Right atrium auricular region (tissue), 2 donors: ENCODE measurements around the gene ARL6IP6. TPM values are rescaled to one million over a fixed set of nuclear protein-coding genes. Genes with fewer than 3 reads are reported as not detected.
A peak's percentile ranks its signal among the peaks of the same experiment; 100 is the strongest.

ENCODE experiments used
- DNase-seq: peaks from one replicate; pipeline ENCODE4 v3.0.0-alpha.2; 2019; ENCODE audit warnings: low spot score
- H3K27ac ChIP-seq, 2 donors: fragments of 200-600 bp; sonication (generic); 1 replicate in 1 of 2; 2 replicates in 1 of 2; pipeline ENCODE4 v1.5.1; 2016 to 2019
- H3K27me3 ChIP-seq, 2 donors: fragments of 200-600 bp; sonication (generic); one replicate each; pipeline versions ENCODE4 v1.5.1 to v1.6.0; 2017 to 2019
- H3K36me3 ChIP-seq: fragments of 200-600 bp; sonication (generic); one replicate; pipeline ENCODE4 v1.5.1; 2016
- H3K4me1 ChIP-seq, 2 donors: fragments of 200-600 bp; sonication (generic); one replicate each; pipeline versions ENCODE4 v1.5.1 to v1.6.0; 2017 to 2019
- H3K4me3 ChIP-seq, 2 donors: fragments of 200-600 bp; sonication (generic); 1 replicate in 1 of 2; 2 replicates in 1 of 2; pipeline ENCODE4 v1.5.1; 2017 to 2019; ENCODE audit warnings: mild to moderate bottlenecking in 1 of 2, moderate library complexity in 1 of 2
- H3K9me3 ChIP-seq, 2 donors: fragments of 200-600 bp; sonication (generic); one replicate each; pipeline ENCODE4 v1.5.1; 2019
- CTCF ChIP-seq, 2 donors: fragments of 200-600 bp; sonication (generic); IDR thresholded peaks; one replicate each; pipeline ENCODE4 v1.5.1; 2019; ENCODE audit warnings: antibody characterized with exemption in 2 of 2
- total RNA-seq, 2 donors: library from RNA; depleted of rRNA; stranded (reverse); fragments of >200 nt; gene quantifications; one replicate each; pipeline ENCODE4 v1.1.0, GENCODE V29; 2016

ARL6IP6 gene
- 10 to 100 TPM in 1 of 2 donors, 1 to 10 TPM in 1; 7.5 to 10.0 TPM for total RNA-seq

GRCh38 chr2:152718076-152718908 is at the start of gene ARL6IP6:
Gene ARL6IP6 (plus strand): TSS chr2:152718620. CDS start chr2:152718625, 5 bp downstream.
- peaks cover 8% of the 10 kb centered on the region for H3K36me3 ChIP-seq
- no peak for TF ChIP-seq CTCF (IDR thresholded peaks at IDR 0.05)
- H3K4me3 ChIP-seq, result peak within 1 kb of the TSS; percentile 91 to 94
- H3K27me3 ChIP-seq, result no peaks in the 10 kb centered on the region
- peaks cover 0 to 44% of the 10 kb centered on the region in 2 donors for H3K4me1 ChIP-seq
- no peaks in the 10 kb centered on the region for H3K9me3 ChIP-seq
- peak within 1 kb of the TSS; percentile 98 for H3K27ac ChIP-seq
- DNase-seq, result peak; percentile 93

GRCh38 chr2:152674334-152674733 is 44.1 kb upstream of the ARL6IP6 start:
- no peak overlapping the region for H3K4me3 ChIP-seq
- TF ChIP-seq CTCF (IDR thresholded peaks at IDR 0.05), result no peak
- H3K27ac ChIP-seq, result no peak overlapping the region
- H3K9me3 ChIP-seq, result no peaks in the 10 kb centered on the region
- no peaks in the 10 kb centered on the region for H3K4me1 ChIP-seq
- no peaks in the 10 kb centered on the region for H3K27me3 ChIP-seq
- H3K36me3 ChIP-seq, result peaks cover 61% of the 10 kb centered on the region
- no peak for DNase-seq

GRCh38 chr2:152676461-152676860 is 42.0 kb upstream of the ARL6IP6 start:
- H3K36me3 ChIP-seq, result peaks cover 59% of the 10 kb centered on the region
- H3K27ac ChIP-seq, result no peak overlapping the region
- no peak for DNase-seq
- H3K4me1 ChIP-seq, result no peaks in the 10 kb centered on the region
- no peak overlapping the region for H3K4me3 ChIP-seq
- no peaks in the 10 kb centered on the region for H3K9me3 ChIP-seq
- no peaks in the 10 kb centered on the region for H3K27me3 ChIP-seq
- TF ChIP-seq CTCF (IDR thresholded peaks at IDR 0.05), result no peak

GRCh38 chr2:152678808-152679207 is 39.6 kb upstream of the ARL6IP6 start:
- Histone ChIP-seq H3K4me1 (no peaks in the 10 kb centered on the region), H3K4me3 (no peak overlapping the region), H3K9me3 (no peaks in the 10 kb centered on the region), H3K27ac (no peak overlapping the region), H3K27me3 (no peaks in the 10 kb centered on the region), H3K36me3 (peaks cover 42% of the 10 kb centered on the region)
- TF ChIP-seq CTCF (IDR thresholded peaks at IDR 0.05), result no peak
- no peak for DNase-seq

GRCh38 chr2:152682663-152683062 is 35.8 kb upstream of the ARL6IP6 start:
- peaks cover 26% of the 10 kb centered on the region for H3K36me3 ChIP-seq
- H3K9me3 ChIP-seq, result no peaks in the 10 kb centered on the region
- no peak for TF ChIP-seq CTCF (IDR thresholded peaks at IDR 0.05)
- H3K27me3 ChIP-seq, result no peaks in the 10 kb centered on the region
- H3K27ac ChIP-seq, result no peak overlapping the region
- DNase-seq, result no peak
- no peaks in the 10 kb centered on the region for H3K4me1 ChIP-seq
- no peak overlapping the region for H3K4me3 ChIP-seq
